Stomach (tissue), 4 donors: ENCODE data around the gene KDM5A.

Source experiments
- POLR2A ChIP-seq, 4 donors: fragments of 450-650 bp; IDR thresholded peaks; one replicate each; pipeline ENCODE4 v1.6.1; 2016; ENCODE audit warnings: antibody characterized with exemption in 4 of 4, control low read depth in 2 of 4, mild to moderate bottlenecking in 1 of 4, moderate library complexity in 1 of 4
- POLR2AphosphoS5 ChIP-seq, 3 donors: sonication (generic); formaldehyde crosslinking; IDR thresholded peaks; one replicate each; pipeline ENCODE4 v1.6.1; 2016; ENCODE audit warnings: antibody characterized with exemption in 3 of 3
- TF ChIP-seq, protein P1 (sequence below), 7 experiments: fragments of 450-650 bp in 4 of 7; fragments of 200-600 bp in 3 of 7; sonication (generic) in 3 of 7; IDR thresholded peaks; one replicate each; pipeline ENCODE4 v1.5.1; 2016 to 2019; ENCODE audit warnings: antibody characterized with exemption in 7 of 7, control low read depth in 2 of 7, mild to moderate bottlenecking in 1 of 7

DNA sequence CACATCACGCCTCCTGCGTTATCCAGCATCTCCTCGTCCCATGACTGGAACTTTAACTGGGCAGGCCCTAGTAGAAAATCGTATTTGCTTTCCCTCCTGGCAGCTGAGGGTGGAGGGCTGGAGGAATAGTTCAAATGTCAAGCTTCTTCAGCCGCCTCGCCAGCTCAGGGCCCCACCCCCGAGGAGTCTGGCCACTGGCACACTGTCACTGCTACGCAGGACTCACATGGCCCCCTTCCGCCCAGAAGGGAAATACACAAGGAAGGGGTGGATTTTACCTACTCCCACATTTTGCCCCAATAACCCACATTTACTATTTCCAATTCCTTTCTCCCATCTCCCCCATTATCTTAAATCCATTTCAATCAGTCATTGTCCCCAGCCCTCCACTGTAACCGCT lies 135.1 kb downstream of the KDM5A start:
- no peak for TF ChIP-seq POLR2AphosphoS5 (IDR thresholded peaks at IDR 0.05)
- TF ChIP-seq, protein P1, sequence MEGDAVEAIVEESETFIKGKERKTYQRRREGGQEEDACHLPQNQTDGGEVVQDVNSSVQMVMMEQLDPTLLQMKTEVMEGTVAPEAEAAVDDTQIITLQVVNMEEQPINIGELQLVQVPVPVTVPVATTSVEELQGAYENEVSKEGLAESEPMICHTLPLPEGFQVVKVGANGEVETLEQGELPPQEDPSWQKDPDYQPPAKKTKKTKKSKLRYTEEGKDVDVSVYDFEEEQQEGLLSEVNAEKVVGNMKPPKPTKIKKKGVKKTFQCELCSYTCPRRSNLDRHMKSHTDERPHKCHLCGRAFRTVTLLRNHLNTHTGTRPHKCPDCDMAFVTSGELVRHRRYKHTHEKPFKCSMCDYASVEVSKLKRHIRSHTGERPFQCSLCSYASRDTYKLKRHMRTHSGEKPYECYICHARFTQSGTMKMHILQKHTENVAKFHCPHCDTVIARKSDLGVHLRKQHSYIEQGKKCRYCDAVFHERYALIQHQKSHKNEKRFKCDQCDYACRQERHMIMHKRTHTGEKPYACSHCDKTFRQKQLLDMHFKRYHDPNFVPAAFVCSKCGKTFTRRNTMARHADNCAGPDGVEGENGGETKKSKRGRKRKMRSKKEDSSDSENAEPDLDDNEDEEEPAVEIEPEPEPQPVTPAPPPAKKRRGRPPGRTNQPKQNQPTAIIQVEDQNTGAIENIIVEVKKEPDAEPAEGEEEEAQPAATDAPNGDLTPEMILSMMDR (IDR thresholded peaks at IDR 0.05): no peak
- TF ChIP-seq POLR2A (IDR thresholded peaks at IDR 0.05): no peak
